ENCODE measurements around the gene KRT86. TPM values are rescaled to one million over a fixed set of nuclear protein-coding genes. Genes with fewer than 3 reads are reported as not detected.
A peak's percentile ranks its signal among the peaks of the same experiment; 100 is the strongest.

KRT86 gene
- total RNA-seq, 1 donor, result not detected

DNA sequence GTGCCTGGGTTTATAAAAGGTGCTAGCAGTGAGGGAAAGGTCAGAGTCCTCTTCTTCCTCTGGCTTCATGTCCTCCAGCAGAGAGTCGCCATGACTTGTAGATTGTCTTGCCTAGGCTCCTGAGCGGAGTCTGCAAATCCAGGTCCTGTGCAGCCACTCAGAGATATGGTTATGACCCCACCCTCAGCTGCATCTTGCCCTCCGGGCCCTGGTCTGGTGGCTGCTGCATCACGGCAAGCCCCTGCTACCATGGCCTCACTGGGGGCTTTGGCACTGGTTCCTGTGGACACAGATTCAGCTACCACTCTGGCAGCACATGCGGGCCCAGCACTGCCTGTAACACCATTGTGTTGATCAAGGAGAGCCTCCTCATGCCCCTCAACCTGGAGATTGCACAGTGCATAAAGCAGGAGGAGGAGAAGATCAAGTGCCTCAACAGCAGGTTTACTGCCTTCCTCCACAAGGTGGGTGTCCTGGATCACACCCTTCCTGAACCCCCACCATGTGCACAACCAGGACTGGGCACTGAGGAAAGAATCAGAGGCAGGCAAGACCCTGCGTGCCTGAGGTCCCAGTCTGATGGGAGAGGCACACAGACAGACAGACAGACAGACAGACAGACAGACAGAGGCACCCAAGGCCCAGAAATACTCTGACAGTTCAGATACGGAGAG is 10.5 kb upstream of the KRT86 start:
- TF ChIP-seq, protein P1, sequence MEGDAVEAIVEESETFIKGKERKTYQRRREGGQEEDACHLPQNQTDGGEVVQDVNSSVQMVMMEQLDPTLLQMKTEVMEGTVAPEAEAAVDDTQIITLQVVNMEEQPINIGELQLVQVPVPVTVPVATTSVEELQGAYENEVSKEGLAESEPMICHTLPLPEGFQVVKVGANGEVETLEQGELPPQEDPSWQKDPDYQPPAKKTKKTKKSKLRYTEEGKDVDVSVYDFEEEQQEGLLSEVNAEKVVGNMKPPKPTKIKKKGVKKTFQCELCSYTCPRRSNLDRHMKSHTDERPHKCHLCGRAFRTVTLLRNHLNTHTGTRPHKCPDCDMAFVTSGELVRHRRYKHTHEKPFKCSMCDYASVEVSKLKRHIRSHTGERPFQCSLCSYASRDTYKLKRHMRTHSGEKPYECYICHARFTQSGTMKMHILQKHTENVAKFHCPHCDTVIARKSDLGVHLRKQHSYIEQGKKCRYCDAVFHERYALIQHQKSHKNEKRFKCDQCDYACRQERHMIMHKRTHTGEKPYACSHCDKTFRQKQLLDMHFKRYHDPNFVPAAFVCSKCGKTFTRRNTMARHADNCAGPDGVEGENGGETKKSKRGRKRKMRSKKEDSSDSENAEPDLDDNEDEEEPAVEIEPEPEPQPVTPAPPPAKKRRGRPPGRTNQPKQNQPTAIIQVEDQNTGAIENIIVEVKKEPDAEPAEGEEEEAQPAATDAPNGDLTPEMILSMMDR (IDR thresholded peaks at IDR 0.05; ENCODE audit: insufficient read depth, low read length), result no peak
- H3K4me3 ChIP-seq (ENCODE audit: low read depth, low read length), result no peak overlapping the region
- no peak for DNase-seq (ENCODE audit: low read depth)

DNA sequence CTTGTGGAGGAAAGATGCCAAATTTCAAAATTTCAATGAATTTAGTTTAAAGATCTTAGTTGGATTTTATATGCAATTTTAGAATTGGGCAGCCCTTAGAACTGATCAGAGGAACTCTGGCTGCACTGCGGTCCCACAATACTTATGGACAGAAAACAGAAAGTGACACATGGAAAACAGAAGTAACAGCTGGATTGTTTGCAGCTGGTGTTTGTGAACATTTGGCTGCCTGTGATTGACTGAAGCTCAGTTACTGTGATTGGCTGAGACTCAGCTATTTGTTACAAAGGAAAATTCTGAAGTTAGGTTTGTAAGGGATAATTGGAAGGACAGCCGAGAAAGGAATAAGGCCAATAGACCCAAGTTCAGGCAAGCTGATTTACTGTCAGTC is 10.0 kb upstream of the KRT86 start:
- H3K4me3 ChIP-seq (ENCODE audit: low read depth, low read length), result no peak overlapping the region
- DNase-seq (ENCODE audit: low read depth), result no peak
- TF ChIP-seq, protein P1 (IDR thresholded peaks at IDR 0.05; ENCODE audit: insufficient read depth, low read length), result no peak

DNA sequence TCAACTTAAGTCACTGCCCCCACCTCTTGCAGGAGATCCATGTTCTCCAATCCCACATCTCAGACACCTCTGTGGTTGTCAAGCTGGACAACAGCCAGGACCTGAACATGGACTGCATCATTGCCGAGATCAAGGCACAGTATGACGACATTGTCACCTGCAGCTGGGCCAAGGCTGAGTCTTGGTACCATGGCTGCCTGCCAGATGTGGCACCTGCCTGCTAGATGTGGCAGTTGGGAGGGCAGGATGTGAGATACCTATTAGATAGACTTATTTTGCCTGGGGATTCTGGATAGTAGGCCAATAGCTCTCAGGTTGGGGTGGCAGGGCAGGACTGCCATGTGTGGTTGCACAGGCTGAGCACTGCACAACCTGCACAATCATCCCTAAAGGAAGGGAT is 7.9 kb upstream of the KRT86 start:
- H3K4me3 ChIP-seq (ENCODE audit: low read depth, low read length), result no peak overlapping the region
- TF ChIP-seq, protein P1 (IDR thresholded peaks at IDR 0.05; ENCODE audit: insufficient read depth, low read length), result no peak
- no peak for DNase-seq (ENCODE audit: low read depth)

DNA sequence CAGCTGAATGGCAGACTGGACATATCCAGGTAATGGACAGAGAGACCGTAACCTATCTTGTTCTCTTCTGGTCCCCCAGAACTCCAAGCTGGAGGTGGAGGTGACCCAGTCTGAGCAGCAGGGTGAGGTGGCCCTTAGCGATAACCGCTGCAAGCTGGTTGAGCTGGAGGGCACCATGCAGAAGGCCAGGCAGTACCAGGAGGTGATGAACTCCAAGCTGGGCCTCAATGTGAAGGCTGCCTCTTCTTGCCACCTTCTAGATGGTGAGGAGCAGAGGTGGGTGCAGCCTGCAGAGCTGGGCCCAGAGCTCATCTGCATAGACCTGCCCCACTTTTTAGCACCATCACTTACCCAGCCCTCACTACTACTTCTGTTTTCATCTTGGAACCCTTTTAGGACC is 7.2 kb upstream of the KRT86 start:
- no peak overlapping the region for H3K4me3 ChIP-seq (ENCODE audit: low read depth, low read length)
- DNase-seq (ENCODE audit: low read depth), result no peak
- TF ChIP-seq, protein P1 (IDR thresholded peaks at IDR 0.05; ENCODE audit: insufficient read depth, low read length), result no peak

DNA sequence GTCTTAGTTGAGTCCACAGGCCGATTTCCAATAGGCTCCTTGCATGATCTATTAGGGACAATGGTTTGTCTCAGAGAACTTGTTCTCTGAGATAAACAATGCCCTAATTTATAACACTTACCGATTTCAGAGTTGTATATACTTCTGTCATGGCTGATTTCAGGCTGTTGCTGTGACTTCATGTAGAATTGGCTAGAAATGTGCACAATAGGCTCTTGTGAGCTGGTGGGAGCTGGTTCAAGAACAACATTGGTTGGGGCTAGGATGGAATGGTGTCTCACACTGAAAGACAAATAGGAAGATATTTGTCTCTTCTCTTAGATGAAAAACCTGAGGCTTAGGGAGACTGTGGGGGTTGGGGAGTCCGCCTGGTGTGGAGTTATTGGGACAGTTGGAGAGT is 6.7 kb upstream of the KRT86 start:
- no peak overlapping the region for H3K4me3 ChIP-seq (ENCODE audit: low read depth, low read length)
- no peak for DNase-seq (ENCODE audit: low read depth)
- TF ChIP-seq, protein P1 (IDR thresholded peaks at IDR 0.05; ENCODE audit: insufficient read depth, low read length), result no peak

DNA sequence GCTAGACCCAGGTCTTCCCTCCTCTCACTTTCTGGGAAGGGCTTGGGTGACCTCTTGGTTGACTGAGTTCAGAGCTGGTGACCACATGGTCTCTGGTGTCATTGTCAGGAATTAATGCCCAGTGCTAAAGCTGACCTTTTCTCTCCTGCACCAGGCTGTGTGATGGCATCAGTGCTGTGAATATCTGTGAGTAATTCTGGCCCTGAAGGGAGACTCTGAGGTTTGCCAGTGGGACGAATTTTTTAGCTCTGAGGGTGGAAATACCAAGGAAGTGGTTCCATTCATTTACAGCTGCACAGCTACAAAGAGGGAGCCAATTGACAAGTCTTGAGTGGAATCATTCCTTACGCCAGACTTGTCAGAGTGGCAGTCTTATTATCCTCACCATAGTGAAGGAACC is 6.2 kb upstream of the KRT86 start:
- DNase-seq (ENCODE audit: low read depth), result peak; percentile 31
- H3K4me3 ChIP-seq (ENCODE audit: low read depth, low read length), result no peak overlapping the region
- TF ChIP-seq, protein P1 (IDR thresholded peaks at IDR 0.05; ENCODE audit: insufficient read depth, low read length), result no peak

DNA sequence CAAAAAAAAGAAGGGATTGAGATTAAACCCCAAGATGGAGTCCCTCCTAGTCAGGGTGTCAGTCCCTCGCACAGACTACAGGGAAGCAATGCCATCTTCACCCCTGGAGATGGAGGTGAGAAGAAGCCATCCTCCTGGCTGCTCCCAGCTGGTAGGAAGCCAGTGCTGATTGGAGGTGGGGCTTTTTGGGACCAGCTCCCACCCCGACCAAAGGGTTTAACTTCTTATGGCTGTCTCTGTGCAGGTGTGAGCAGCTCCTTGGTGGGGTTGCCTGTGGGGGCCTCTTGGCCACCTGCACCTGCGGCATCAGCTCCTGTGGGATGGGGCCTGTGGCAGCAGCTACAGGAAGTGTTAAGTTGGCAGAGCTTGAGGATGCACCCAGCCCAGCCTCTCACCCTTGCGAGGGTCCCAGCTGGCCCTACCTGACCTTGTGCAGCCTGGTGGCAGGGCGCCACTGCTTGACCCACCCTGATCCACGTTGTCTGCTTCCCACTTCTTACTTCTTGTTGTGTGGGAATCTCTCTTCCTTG is 3.8 kb upstream of the KRT86 start:
- TF ChIP-seq, protein P1 (IDR thresholded peaks at IDR 0.05; ENCODE audit: insufficient read depth, low read length), result no peak
- no peak for DNase-seq (ENCODE audit: low read depth)
- no peak overlapping the region for H3K4me3 ChIP-seq (ENCODE audit: low read depth, low read length)
